Uterus (tissue), 4 donors: ENCODE measurements around the gene SETD9. TPM values are rescaled to one million over a fixed set of nuclear protein-coding genes. Genes with fewer than 3 reads are reported as not detected.

Experiments used
- DNase-seq, 2 donors: peaks; one replicate each; pipeline ENCODE4 v3.0.0-alpha.2; 2019 to 2020
- H3K27ac ChIP-seq, 2 donors: fragments of 200-600 bp; sonication (generic); 1 replicate in 1 of 2; 2 replicates in 1 of 2; pipeline ENCODE4 v1.5.1; 2016 to 2018
- H3K27me3 ChIP-seq, 2 donors: fragments of 200-600 bp; sonication (generic); one replicate each; pipeline ENCODE4 v1.5.1; 2018 to 2019; ENCODE audit warnings: control low read depth in 1 of 2
- H3K36me3 ChIP-seq, 2 donors: fragments of 200-600 bp; sonication (generic); one replicate each; pipeline ENCODE4 v1.5.1; 2019; ENCODE audit warnings: control low read depth in 1 of 2
- H3K4me1 ChIP-seq, 2 donors: fragments of 200-600 bp; sonication (generic); one replicate each; pipeline ENCODE4 v1.5.1; 2018 to 2019; ENCODE audit warnings: control low read depth in 1 of 2
- H3K4me3 ChIP-seq, 2 donors: fragments of 200-600 bp; sonication (generic); 1 replicate in 1 of 2; 2 replicates in 1 of 2; pipeline ENCODE4 v1.5.1; 2018 to 2019; ENCODE audit warnings: mild to moderate bottlenecking in 1 of 2
- H3K9me3 ChIP-seq, 2 donors: fragments of 200-600 bp; sonication (generic); one replicate each; pipeline ENCODE4 v1.5.1; 2019; ENCODE audit warnings: control low read depth in 1 of 2
- CTCF ChIP-seq, 4 experiments: fragments of 200-600 bp in 2 of 4; fragments of 450-650 bp in 2 of 4; sonication (generic) in 2 of 4; IDR thresholded peaks; one replicate each; pipeline ENCODE4 v1.5.1; 2016 to 2019; ENCODE audit warnings: antibody characterized with exemption in 4 of 4, mild to moderate bottlenecking in 2 of 4, moderate library complexity in 1 of 4
- POLR2A ChIP-seq, 2 donors: fragments of 450-650 bp; IDR thresholded peaks; one replicate each; pipeline ENCODE4 v1.6.1; 2016; ENCODE audit warnings: antibody characterized with exemption in 2 of 2, mild to moderate bottlenecking in 1 of 2, moderate library complexity in 1 of 2
- intact Hi-C: fragments of 100-400 bp; cut with DNase I; formaldehyde crosslinking; loops from one replicate; pipeline ENCODE4 v1.15.1; 2023; ENCODE audit warnings: low total_unique reads
- total RNA-seq, 4 donors: library from RNA; depleted of rRNA in 3 of 4; stranded (reverse); fragments of >200 nt in 3 of 4; gene quantifications; one replicate each; pipeline versions ENCODE4 v1.1.0 to v1.2.4, GENCODE V29; 2014 to 2023
- donor health status: DM: yes; HTN: yes; CAD: no.

The SETD9 gene
- total RNA-seq, 4 donors from 2014 or later, result 1.5 to 7.2 (median 3.1) TPM

GRCh38 chr5:56914678-56915077 is 5.3 kb downstream of the SETD9 start:
- H3K27ac ChIP-seq, result no peak overlapping the region
- H3K4me1 ChIP-seq, result no peaks in the 10 kb centered on the region
- no peaks in the 10 kb centered on the region for H3K9me3 ChIP-seq
- no peak overlapping the region for H3K4me3 ChIP-seq
- H3K36me3 ChIP-seq, result no peaks in the 10 kb centered on the region
- TF ChIP-seq CTCF (IDR thresholded peaks at IDR 0.05) (no peak), POLR2A (IDR thresholded peaks at IDR 0.05) (no peak)
- intact Hi-C loops, result no loop called here
- no peaks in the 10 kb centered on the region for H3K27me3 ChIP-seq
- no peak for DNase-seq

GRCh38 chr5:56917534-56917933 is 8.1 kb downstream of the SETD9 start:
- no peaks in the 10 kb centered on the region for H3K36me3 ChIP-seq
- TF ChIP-seq POLR2A (IDR thresholded peaks at IDR 0.05) (no peak), CTCF (IDR thresholded peaks at IDR 0.05) (no peak)
- intact Hi-C loops, result no loop called here

GRCh38 chr5:56918054-56918453 is 8.7 kb downstream of the SETD9 start:
- intact Hi-C loops, result no loop called here
- no peak for DNase-seq
- H3K36me3 ChIP-seq, result no peaks in the 10 kb centered on the region
- no peak overlapping the region for H3K4me3 ChIP-seq
- no peaks in the 10 kb centered on the region for H3K9me3 ChIP-seq
- no peak for TF ChIP-seq POLR2A (IDR thresholded peaks at IDR 0.05)
- TF ChIP-seq CTCF (IDR thresholded peaks at IDR 0.05), result no peak
- no peak overlapping the region for H3K27ac ChIP-seq
- no peaks in the 10 kb centered on the region for H3K27me3 ChIP-seq
- H3K4me1 ChIP-seq, result no peaks in the 10 kb centered on the region

More at GRCh38 chr5:56917534-56917933, 8.1 kb downstream of the SETD9 start:
- Histone ChIP-seq H3K27ac (no peak overlapping the region), H3K4me3 (no peak overlapping the region), H3K4me1 (no peaks in the 10 kb centered on the region), H3K9me3 (no peaks in the 10 kb centered on the region), H3K27me3 (no peaks in the 10 kb centered on the region)
- no peak for DNase-seq

GRCh38 chr5:56919942-56920662 is 10.7 kb downstream of the SETD9 start:
- no peak for DNase-seq
- Histone ChIP-seq H3K4me1 (no peaks in the 10 kb centered on the region), H3K27ac (no peak overlapping the region), H3K9me3 (no peaks in the 10 kb centered on the region), H3K36me3 (no peaks in the 10 kb centered on the region), H3K27me3 (no peaks in the 10 kb centered on the region), H3K4me3 (no peak overlapping the region)
- intact Hi-C loops, result no loop called here
- no peak for TF ChIP-seq POLR2A (IDR thresholded peaks at IDR 0.05)
- TF ChIP-seq CTCF (IDR thresholded peaks at IDR 0.05), result no peak

- H3K36me3 ChIP-seq, result no peaks in the 10 kb centered on the region
- intact Hi-C loops, result no loop called here
- no peak for DNase-seq
These were observed 13.5 kb downstream of the SETD9 start for GRCh38 chr5:56922922-56923321.

More at GRCh38 chr5:56922922-56923321, 13.5 kb downstream of the SETD9 start:
- no peaks in the 10 kb centered on the region for H3K27me3 ChIP-seq
- no peak overlapping the region for H3K27ac ChIP-seq
- H3K9me3 ChIP-seq, result no peaks in the 10 kb centered on the region
- TF ChIP-seq CTCF (IDR thresholded peaks at IDR 0.05) (no peak), POLR2A (IDR thresholded peaks at IDR 0.05) (no peak)
- no peaks in the 10 kb centered on the region for H3K4me1 ChIP-seq
- no peak overlapping the region for H3K4me3 ChIP-seq
